Amniotic stem cell (primary cell): ENCODE data around the gene ATP6V0C.
"Not testable (repeated sequence)": the region's sequence is repeated elsewhere in the genome, so short reads cannot be mapped to it uniquely, and the experiment has no call there.

Source experiments
- DNase-seq: peaks from one replicate; lab custom pipeline; 2025; lab: John Stamatoyannopoulos, UW

The ATP6V0C gene

DNA sequence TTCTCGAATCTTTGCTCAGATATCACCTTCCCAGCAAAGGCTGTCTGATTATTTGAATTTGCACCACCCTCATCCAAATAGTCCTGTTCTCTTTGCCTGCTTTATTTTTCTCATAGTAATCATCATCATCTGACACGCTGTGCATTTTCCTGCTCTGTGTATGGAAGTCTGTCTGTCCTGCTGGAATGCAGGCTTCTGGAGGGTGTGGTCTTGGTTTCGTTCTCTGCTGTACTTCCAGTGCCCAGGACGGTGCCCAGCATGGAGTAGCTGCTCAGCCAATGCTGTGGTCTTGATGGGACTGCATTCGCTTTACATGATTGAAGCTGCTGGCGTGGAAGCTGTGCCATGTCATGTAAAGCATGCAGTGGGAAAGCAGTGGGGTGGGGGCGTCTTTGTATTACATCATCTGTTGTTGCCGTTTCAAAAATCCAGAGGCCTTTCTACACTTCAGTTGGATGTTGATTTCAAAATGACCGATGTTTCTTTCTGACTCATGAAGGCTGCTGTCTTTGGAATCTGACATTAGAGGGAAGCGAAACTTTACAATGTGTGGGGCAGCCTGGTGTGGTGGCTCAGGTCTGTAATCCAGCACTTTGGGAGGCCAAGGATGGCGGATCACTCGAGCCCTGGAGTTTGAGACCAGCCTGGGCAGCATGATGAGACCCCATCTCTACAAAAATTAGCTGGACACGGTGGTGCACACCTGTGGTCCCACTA, 41.1 kb downstream of the ATP6V0C start:
- DNase-seq = not testable (repeated sequence)

- not testable (repeated sequence) for DNase-seq
Measured at GRCh38 chr16:2557150-2557549, 43.4 kb downstream of the ATP6V0C start.

DNA sequence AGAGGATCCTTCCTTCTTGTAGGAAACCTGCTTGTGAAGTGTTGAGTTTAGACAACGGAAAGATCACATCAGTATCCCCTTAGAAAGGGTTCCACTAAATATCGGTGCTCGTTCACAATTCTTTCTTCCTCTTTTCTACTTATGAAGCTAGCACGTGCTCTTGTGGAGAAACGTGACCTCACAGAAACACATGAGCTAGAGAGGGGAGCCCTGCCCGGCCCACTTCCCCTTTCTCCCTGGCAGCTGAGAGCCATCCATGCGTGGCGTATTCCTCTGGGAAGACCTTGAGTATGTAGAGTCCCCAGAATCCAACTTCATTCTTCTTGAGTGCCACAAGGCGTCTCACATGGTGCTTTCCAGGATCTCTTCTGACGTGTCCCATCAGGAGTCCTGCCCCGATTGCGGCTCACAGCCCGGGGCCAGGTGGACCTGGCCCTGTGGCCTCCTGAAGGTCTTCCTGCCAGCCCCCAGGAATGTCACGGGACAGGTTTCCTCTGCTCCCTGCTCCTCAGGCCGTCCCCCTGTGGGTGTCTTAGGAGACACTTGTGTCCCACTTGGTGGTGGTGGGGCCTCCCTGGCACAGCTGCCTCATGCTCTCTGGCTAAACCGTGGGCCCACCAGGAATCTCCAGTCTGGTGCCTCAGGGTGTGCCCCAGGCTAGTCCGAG, 46.5 kb downstream of the ATP6V0C start:
- not testable (repeated sequence) for DNase-seq

DNA sequence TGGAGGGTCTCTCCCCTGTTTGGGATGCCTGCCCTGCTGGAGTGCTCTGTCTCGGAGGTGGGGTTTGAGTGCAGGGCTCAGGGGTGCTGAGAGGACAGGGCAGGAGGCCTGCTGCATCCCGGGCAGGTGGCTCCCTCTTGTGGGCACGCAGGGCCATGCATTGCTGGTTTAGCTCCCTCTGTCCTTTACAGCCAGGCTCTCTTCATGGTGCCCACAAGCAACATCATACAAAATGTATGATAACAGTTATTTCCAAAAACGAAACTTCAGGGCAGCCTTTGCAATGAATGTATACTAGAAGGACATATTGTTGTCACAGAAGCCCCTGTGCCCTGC, 47.0 kb downstream of the ATP6V0C start:
- not testable (repeated sequence) for DNase-seq

DNA sequence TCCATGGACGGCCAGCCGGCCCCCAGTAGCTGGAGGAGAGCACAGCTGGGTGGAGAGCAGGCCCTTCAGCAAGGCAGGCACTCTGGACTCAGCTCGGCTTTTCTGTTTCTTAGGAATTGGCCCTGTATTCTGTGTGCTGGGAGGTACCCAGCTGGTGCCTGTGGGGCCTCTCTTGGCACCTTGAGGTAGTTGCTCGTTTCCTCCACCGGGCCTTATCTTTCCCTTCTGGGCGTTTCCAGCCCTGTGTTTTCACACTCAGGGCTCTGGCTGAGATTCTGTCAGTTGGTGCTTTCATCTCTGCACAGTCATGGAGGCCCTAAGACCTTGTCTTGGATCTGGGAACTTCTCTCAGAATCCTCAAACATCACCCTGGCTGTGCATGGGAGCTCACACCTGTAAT, 53.8 kb downstream of the ATP6V0C start:
- not testable (repeated sequence) for DNase-seq

DNA sequence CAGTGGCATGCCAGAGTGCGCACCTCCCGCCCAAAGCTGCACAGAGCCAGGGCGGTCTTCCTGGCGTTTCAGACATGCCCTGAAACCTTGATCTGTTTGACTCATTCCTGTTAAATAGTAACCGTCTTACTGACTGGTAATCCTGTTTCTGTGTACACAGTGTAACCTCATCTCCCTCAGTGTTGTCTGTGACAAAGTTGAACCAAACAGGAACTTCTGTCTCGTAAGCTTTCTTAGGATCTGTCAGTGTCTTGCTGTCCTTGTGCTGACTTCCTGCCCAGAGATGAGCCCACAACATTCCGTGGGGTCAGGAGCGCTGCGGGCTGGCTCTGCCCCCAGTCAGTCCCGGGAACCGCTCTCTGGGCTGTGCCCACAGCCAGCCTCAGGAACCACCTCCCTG, 54.8 kb downstream of the ATP6V0C start:
- DNase-seq = not testable (repeated sequence)
